Measurements from ENCODE around the gene SLC9A3.

The SLC9A3 gene

GRCh38 chr5:554284-554988 is 30.2 kb upstream of the SLC9A3 start:
- DNase-seq, result no peak

GRCh38 chr5:553874-554273 is 29.6 kb upstream of the SLC9A3 start:
- DNase-seq, result no peak

- DNase-seq, result no peak
Observed at GRCh38 chr5:551406-551805, 27.2 kb upstream of the SLC9A3 start.

- no peak for DNase-seq
Observed at GRCh38 chr5:549229-549628, 25.0 kb upstream of the SLC9A3 start.

- DNase-seq, result no peak
Observed at GRCh38 chr5:548256-548655, 24.0 kb upstream of the SLC9A3 start.

- DNase-seq, result no peak
Observed at GRCh38 chr5:547086-547924, 23.1 kb upstream of the SLC9A3 start.

- DNase-seq, result no peak
Observed at GRCh38 chr5:546376-546908, 22.2 kb upstream of the SLC9A3 start.

GRCh38 chr5:545641-546375 is 21.6 kb upstream of the SLC9A3 start:
- DNase-seq, result no peak

- DNase-seq, result no peak
Observed at GRCh38 chr5:544675-545355, 20.6 kb upstream of the SLC9A3 start.

GRCh38 chr5:543755-544674 is 19.8 kb upstream of the SLC9A3 start:
- peak; percentile 76 for DNase-seq

GRCh38 chr5:543351-543750 is 19.1 kb upstream of the SLC9A3 start:
- DNase-seq, result no peak

GRCh38 chr5:542319-543311 is 18.4 kb upstream of the SLC9A3 start:
- DNase-seq, result no peak

- no peak for DNase-seq
Observed at GRCh38 chr5:541539-542318, 17.5 kb upstream of the SLC9A3 start.

GRCh38 chr5:540906-541538 is 16.8 kb upstream of the SLC9A3 start:
- no peak for DNase-seq

GRCh38 chr5:540071-540905 is 16.0 kb upstream of the SLC9A3 start:
- DNase-seq, result no peak

- no peak for DNase-seq
Observed at GRCh38 chr5:539469-540070, 15.3 kb upstream of the SLC9A3 start.

- no peak for DNase-seq
Observed at GRCh38 chr5:538801-539468, 14.7 kb upstream of the SLC9A3 start.

Data from SIG-M5 (cell line).